Tibial artery (tissue), 4 donors: Measurements from ENCODE around the gene ADCY7.

Source experiments
- DNase-seq, 2 donors: peaks; one replicate each; pipeline ENCODE4 v3.0.0-alpha.2; 2019
- H3K27ac ChIP-seq, 2 donors: fragments of 200-600 bp; sonication (generic) in 1 of 2; 1 replicate in 1 of 2; 2 replicates in 1 of 2; pipeline ENCODE4 v1.5.1; 2018 to 2019; ENCODE audit warnings: mild to moderate bottlenecking in 1 of 2
- H3K27me3 ChIP-seq, 2 donors: fragments of 200-600 bp; sonication (generic) in 1 of 2; one replicate each; pipeline versions ENCODE4 v1.5.1 to v1.6.0; 2016 to 2019
- H3K36me3 ChIP-seq, 3 donors: fragments of 200-600 bp; sonication (generic) in 2 of 3; one replicate each; pipeline ENCODE4 v1.5.1; 2016 to 2019; ENCODE audit warnings: mild to moderate bottlenecking in 2 of 3
- H3K4me1 ChIP-seq, 4 donors: fragments of 200-600 bp; sonication (generic) in 2 of 4; 1 replicate in 3 of 4; 2 replicates in 1 of 4; pipeline ENCODE4 v1.5.1; 2016 to 2019
- H3K4me3 ChIP-seq, 2 donors: fragments of 200-600 bp; sonication (generic) in 1 of 2; 1 replicate in 1 of 2; 2 replicates in 1 of 2; pipeline ENCODE4 v1.5.1; 2018 to 2019; ENCODE audit warnings: mild to moderate bottlenecking in 2 of 2
- H3K9me3 ChIP-seq, 3 donors: fragments of 200-600 bp; sonication (generic) in 1 of 3; one replicate each; pipeline ENCODE4 v1.5.1; 2016 to 2019
- intact Hi-C: fragments of 100-400 bp; cut with DNase I; formaldehyde crosslinking; loops from one replicate; pipeline ENCODE4 v1.15.0; 2023; ENCODE audit warnings: low total_unique reads
- TF ChIP-seq, protein P1 (sequence below), 2 experiments: fragments of 200-600 bp in 1 of 2; fragments of 450-650 bp in 1 of 2; IDR thresholded peaks; one replicate each; pipeline ENCODE4 v1.5.1; 2017 to 2019; ENCODE audit warnings: antibody characterized with exemption in 2 of 2, mild to moderate bottlenecking in 1 of 2, moderate library complexity in 1 of 2

The ADCY7 gene

DNA sequence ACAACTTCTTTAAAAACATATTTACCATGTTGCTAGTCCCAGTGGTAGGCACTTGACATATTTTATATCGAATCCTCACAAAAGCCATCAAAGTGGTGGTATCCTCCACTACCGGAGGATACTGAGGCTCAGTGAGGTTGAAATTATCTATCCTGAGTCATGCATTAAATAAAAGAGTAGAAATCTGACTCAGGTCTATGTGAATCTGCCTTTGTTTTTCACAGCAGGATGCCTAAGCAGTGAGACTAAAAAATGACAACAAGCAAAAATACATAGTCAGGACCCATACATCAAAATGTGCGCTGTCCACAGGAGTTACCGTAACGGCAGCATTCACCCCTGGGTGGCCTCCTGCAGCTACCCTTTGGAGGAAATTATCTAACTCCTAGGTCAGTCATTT lies 84.8 kb downstream of the ADCY7 start:
- Histone ChIP-seq H3K27me3 (no peaks in the 10 kb centered on the region), H3K36me3 (peaks cover 32 to 40% (median 33%) of the 10 kb centered on the region in 3 donors)
- intact Hi-C loops: loop anchor here (10.0 kb wide), 2 partner anchors 106 to 136 kb away; no protein-coding TSS in a partner anchor

DNA sequence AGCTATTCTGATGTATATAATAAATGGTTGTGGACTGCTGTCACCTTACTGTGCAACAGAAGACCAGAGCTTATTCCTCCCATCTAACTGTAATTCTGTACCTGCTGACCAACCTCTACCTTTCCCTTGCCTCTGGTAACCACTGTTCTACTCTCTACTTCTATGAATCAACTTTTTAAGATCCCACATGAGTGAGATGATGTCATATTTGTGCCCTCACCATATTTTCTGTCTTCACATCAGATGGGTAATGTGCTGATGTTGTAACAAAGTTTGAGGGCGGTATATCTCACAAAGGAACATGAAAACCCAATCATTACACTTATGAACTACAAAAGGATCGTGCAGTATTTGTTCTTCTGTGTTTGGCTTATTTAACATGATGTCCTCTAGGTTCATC lies 85.6 kb downstream of the ADCY7 start:
- Histone ChIP-seq H3K27me3 (no peaks in the 10 kb centered on the region), H3K36me3 (peaks cover 32 to 40% (median 33%) of the 10 kb centered on the region in 3 donors), H3K27ac (no peak overlapping the region), H3K9me3 (no peaks in the 10 kb centered on the region), H3K4me1 (peaks cover 0 to 29% (median 6%) of the 10 kb centered on the region in 4 donors), H3K4me3 (no peak overlapping the region)
- no peak for DNase-seq
- TF ChIP-seq, protein P1, sequence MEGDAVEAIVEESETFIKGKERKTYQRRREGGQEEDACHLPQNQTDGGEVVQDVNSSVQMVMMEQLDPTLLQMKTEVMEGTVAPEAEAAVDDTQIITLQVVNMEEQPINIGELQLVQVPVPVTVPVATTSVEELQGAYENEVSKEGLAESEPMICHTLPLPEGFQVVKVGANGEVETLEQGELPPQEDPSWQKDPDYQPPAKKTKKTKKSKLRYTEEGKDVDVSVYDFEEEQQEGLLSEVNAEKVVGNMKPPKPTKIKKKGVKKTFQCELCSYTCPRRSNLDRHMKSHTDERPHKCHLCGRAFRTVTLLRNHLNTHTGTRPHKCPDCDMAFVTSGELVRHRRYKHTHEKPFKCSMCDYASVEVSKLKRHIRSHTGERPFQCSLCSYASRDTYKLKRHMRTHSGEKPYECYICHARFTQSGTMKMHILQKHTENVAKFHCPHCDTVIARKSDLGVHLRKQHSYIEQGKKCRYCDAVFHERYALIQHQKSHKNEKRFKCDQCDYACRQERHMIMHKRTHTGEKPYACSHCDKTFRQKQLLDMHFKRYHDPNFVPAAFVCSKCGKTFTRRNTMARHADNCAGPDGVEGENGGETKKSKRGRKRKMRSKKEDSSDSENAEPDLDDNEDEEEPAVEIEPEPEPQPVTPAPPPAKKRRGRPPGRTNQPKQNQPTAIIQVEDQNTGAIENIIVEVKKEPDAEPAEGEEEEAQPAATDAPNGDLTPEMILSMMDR (IDR thresholded peaks at IDR 0.05): no peak
- intact Hi-C loops: loop anchor here (10.0 kb wide), 2 partner anchors 107 to 137 kb away; no protein-coding TSS in a partner anchor

More for the DNA sequence above, 84.8 kb downstream of the ADCY7 start:
- Histone ChIP-seq H3K27ac (peak overlapping the region in 1 of 2 donors; percentile 22), H3K4me3 (no peak overlapping the region), H3K9me3 (no peaks in the 10 kb centered on the region), H3K4me1 (peaks cover 0 to 27% (median 6%) of the 10 kb centered on the region in 4 donors)
- TF ChIP-seq, protein P1 (IDR thresholded peaks at IDR 0.05): no peak
- DNase-seq: no peak

DNA sequence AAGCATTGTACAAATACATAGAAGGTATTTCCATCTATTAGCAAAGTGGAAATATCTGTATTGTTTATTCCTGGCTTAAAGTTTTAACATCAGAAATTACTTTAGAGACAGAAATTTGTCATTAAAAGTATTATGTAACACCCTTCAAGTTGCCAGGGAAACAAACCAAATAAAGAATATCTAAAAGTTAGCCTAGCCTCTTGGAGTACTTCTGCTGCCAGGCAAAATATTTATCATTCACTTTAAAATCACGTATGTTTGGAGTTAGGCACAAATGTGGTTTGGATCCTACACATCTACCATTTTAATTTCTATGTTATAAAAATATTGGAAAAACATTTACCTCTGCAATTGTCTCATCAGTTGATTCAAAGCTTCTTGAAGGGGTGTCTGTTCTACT lies 87.7 kb downstream of the ADCY7 start:
- intact Hi-C loops: loop anchor here (10.0 kb wide), 2 partner anchors 109 to 139 kb away; no protein-coding TSS in a partner anchor
- Histone ChIP-seq H3K36me3 (peaks cover 25 to 40% (median 30%) of the 10 kb centered on the region in 3 donors), H3K9me3 (no peaks in the 10 kb centered on the region), H3K27ac (peak overlapping the region; percentile 63 to 78), H3K4me1 (peaks cover 0 to 33% (median 6%) of the 10 kb centered on the region in 4 donors), H3K27me3 (no peaks in the 10 kb centered on the region), H3K4me3 (no peak overlapping the region)
- TF ChIP-seq, protein P1 (IDR thresholded peaks at IDR 0.05): no peak
- DNase-seq: no peak

DNA sequence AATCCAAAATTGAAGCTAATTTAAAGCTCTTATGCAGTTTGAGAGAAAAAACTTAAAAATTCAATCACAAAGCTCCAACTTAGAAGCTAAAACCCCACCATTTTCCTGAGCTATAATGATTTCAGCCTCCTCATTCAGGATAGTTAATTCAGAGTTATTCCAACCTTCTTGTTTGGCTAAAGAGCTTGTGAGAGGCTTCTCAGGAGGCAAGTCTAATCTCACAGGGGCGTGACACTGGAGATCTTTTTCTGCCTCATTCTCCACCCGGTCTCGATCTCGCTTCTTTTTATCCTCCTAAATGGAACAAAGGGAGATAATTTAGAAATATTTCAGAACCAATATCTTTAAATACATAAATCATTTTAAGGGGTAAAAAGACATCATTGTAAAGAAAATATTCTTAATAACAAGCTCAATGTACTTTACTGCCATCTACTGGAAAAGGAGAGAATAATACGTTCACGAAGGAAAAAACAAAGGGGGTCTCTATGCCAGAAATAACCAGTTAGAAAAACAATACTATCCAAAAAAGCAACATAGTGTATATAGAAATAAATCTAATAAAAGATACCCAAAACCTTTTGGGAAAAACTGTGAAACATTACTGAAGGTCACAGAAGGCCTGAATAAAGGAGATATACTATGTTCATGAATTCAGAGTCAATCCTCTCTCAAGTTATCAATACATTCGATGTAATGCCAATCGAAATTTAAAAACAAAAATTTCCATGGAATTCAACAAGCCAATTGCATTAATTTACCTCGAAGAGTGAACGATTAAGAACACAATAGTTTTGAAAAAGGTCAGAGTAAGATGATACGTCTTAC lies 88.5 kb downstream of the ADCY7 start:
- intact Hi-C loops: loop anchor here (10.0 kb wide), 2 partner anchors 110 to 140 kb away; no protein-coding TSS in a partner anchor

DNA sequence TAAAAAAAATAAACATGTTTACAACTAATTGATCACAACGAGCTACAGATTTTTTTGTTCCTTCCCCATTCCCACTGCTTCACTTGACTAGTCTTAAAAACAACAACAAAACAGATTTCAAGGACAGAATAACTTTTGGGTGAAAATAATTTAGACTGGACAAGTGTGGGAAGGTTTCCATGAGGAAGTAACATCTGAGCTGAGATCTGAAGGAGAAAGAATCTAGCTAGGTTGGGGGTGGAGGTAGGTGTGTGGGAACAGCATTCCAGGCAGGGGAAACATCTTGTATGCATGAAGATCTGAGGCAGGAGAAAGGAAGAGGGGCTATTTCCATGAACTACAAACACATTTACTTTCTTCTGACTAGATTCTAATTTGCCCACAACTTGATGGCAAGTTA lies 93.3 kb downstream of the ADCY7 start:
- no peaks in the 10 kb centered on the region for H3K27me3 ChIP-seq
- intact Hi-C loops: loop anchor here (5.0 to 10.0 kb wide), 4 partner anchors 115 to 385 kb away; partner anchors contain the start of gene CYLD

More for the DNA sequence above, 88.5 kb downstream of the ADCY7 start:
- Histone ChIP-seq H3K4me1 (peaks cover 0 to 38% (median 10%) of the 10 kb centered on the region in 4 donors), H3K27me3 (no peaks in the 10 kb centered on the region), H3K27ac (peak overlapping the region; percentile 63 to 78), H3K4me3 (no peak overlapping the region), H3K36me3 (peaks cover 19 to 34% (median 23%) of the 10 kb centered on the region in 3 donors), H3K9me3 (no peaks in the 10 kb centered on the region)
- TF ChIP-seq, protein P1 (IDR thresholded peaks at IDR 0.05): peak; percentile 62 to 74
- no peak for DNase-seq

More for the DNA sequence above, 93.3 kb downstream of the ADCY7 start:
- no peak overlapping the region for H3K4me3 ChIP-seq
- H3K4me1 ChIP-seq: peaks cover 0 to 61% (median 23%) of the 10 kb centered on the region in 4 donors
- peak overlapping the region; percentile 65 to 67 for H3K27ac ChIP-seq
- peaks cover 0 to 19% (median 14%) of the 10 kb centered on the region in 3 donors for H3K36me3 ChIP-seq
- no peak for DNase-seq
- TF ChIP-seq, protein P1 (IDR thresholded peaks at IDR 0.05): no peak
- H3K9me3 ChIP-seq: no peaks in the 10 kb centered on the region
